22Rv1 (cell line): Measurements from ENCODE around the gene RNASE9.

Experiments used
- CTCF ChIP-seq: fragments of 450-650 bp; IDR thresholded peaks from 2 replicates; pipeline ENCODE4 v1.5.1; 2017; ENCODE audit warnings: mild to moderate bottlenecking
- ZFX ChIP-seq: fragments of 450-650 bp; IDR thresholded peaks from 2 replicates; pipeline ENCODE4 v1.6.1; 2017; ENCODE audit warnings: antibody characterized with exemption, borderline replicate concordance

GRCh38 chr14:20539906-20540305, 20.9 kb downstream of the RNASE9 start:
- no peak for TF ChIP-seq CTCF
- no peak for TF ChIP-seq ZFX
